Stimulated activated CD4-positive, alpha-beta T cell treated with anti-CD3 and anti-CD28 coated beads, Interleukin-2, amount 100 ng/mL, for 4 hours (primary cell): ENCODE results near the gene GAS7.

Experiments used
- DNase-seq: peaks from one replicate; pipeline ENCODE4 v3.0.0-alpha.2; 2020; ENCODE audit warnings: low read depth

The GAS7 gene

GRCh38 chr17:9912121-9913099, 286.0 kb downstream of the GAS7 start:
- DNase-seq = no peak

GRCh38 chr17:9911089-9911488, 287.3 kb downstream of the GAS7 start:
- no peak for DNase-seq

- no peak for DNase-seq
Measured at GRCh38 chr17:9908649-9909042, 289.8 kb downstream of the GAS7 start.

- no peak for DNase-seq
Measured at GRCh38 chr17:9907883-9908648, 290.3 kb downstream of the GAS7 start.

- DNase-seq = no peak
Measured at GRCh38 chr17:9907131-9907530, 291.3 kb downstream of the GAS7 start.

GRCh38 chr17:9906616-9907015, 291.8 kb downstream of the GAS7 start:
- no peak for DNase-seq

- DNase-seq = no peak
Measured at GRCh38 chr17:9905902-9906301, 292.5 kb downstream of the GAS7 start.

GRCh38 chr17:9905078-9905415, 293.4 kb downstream of the GAS7 start, which contains the start of gene RCVRN:
RCVRN (minus strand) TSS chr17:9905271; CDS start chr17:9905180, 91 bp downstream.
- no peak for DNase-seq

- DNase-seq = no peak
Measured at GRCh38 chr17:9904277-9905077, 293.9 kb downstream of the GAS7 start.

GRCh38 chr17:9902120-9902519, 296.3 kb downstream of the GAS7 start:
- no peak for DNase-seq

- no peak for DNase-seq
Measured at GRCh38 chr17:9900784-9901183, 297.6 kb downstream of the GAS7 start.

- no peak for DNase-seq
Measured at GRCh38 chr17:9900044-9900594, 298.3 kb downstream of the GAS7 start.

- no peak for DNase-seq
Measured at GRCh38 chr17:9899280-9900043, 298.9 kb downstream of the GAS7 start.

GRCh38 chr17:9898812-9899211, 299.6 kb downstream of the GAS7 start:
- no peak for DNase-seq

GRCh38 chr17:9897372-9897968, 300.9 kb downstream of the GAS7 start:
- no peak for DNase-seq

- no peak for DNase-seq
Measured at GRCh38 chr17:9895923-9896322, 302.5 kb downstream of the GAS7 start.

GRCh38 chr17:9894231-9894630, 304.2 kb downstream of the GAS7 start:
- no peak for DNase-seq

GRCh38 chr17:9893411-9894012, 304.9 kb downstream of the GAS7 start:
- DNase-seq = no peak

- no peak for DNase-seq
Measured at GRCh38 chr17:9890124-9890523, 308.3 kb downstream of the GAS7 start.

- no peak for DNase-seq
Measured at GRCh38 chr17:9887508-9887907, 310.9 kb downstream of the GAS7 start.
